Measurements from ENCODE around the gene TMEM108. TPM values are rescaled to one million over a fixed set of nuclear protein-coding genes. Genes with fewer than 3 reads are reported as not detected.

TMEM108 gene
- total and polyA plus RNA-seq, 5 donors from 2014 or later: 0.11 TPM; not detected in 4

DNA sequence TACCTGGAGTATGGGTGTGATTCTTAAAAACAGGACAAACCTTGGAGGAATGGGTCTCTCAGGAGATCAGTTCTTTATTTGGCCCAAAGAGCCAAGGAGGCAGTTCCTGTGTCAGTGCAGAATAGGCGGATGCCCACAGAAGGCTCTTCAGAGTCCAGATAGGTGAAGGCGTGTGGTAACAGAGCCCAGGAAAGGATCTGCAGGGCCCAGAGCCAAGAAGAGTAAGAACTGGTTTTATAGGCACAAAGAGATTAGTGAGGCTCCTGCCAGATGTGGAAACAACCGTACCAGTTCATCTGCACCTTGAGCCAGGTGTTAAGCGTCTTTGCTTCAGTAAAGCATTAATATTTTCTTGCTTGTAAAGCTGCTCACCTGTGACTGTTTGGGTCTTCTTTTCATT, 221.6 kb downstream of the TMEM108 start:
- Histone ChIP-seq H3K9me3 (ENCODE audit: control insufficient read depth in 2 of 2, low read length in 2 of 2) (no peaks in the 10 kb centered on the region), H3K4me3 (ENCODE audit: low read depth, low read length) (no peak overlapping the region), H3K27ac (ENCODE audit: insufficient read depth, low read length, poor library complexity, severe bottlenecking) (no peak overlapping the region), H3K4me1 (ENCODE audit: control insufficient read depth, insufficient read depth, low read length, poor library complexity, severe bottlenecking) (no peaks in the 10 kb centered on the region), H3K27me3 (ENCODE audit: control insufficient read depth, insufficient read depth, low read length) (peaks cover 3% of the 10 kb centered on the region), H3K36me3 (ENCODE audit: control insufficient read depth, insufficient read depth, low read length) (no peaks in the 10 kb centered on the region)
- H3K27ac Mint-ChIP-seq: no peak overlapping the region
- H3K9me3 Mint-ChIP-seq: peaks cover 0 to 5% (median 0%) of the 10 kb centered on the region in 7 donors
- no peaks in the 10 kb centered on the region for H3K4me1 Mint-ChIP-seq
- no peaks in the 10 kb centered on the region for H3K36me3 Mint-ChIP-seq
- H3K4me3 Mint-ChIP-seq: no peak overlapping the region
- peaks cover 4% of the 10 kb centered on the region for H3K27me3 Mint-ChIP-seq
- ATAC-seq (ENCODE audit: low read depth in 2 of 2) (no peak), DNase-seq (no peak)

DNA sequence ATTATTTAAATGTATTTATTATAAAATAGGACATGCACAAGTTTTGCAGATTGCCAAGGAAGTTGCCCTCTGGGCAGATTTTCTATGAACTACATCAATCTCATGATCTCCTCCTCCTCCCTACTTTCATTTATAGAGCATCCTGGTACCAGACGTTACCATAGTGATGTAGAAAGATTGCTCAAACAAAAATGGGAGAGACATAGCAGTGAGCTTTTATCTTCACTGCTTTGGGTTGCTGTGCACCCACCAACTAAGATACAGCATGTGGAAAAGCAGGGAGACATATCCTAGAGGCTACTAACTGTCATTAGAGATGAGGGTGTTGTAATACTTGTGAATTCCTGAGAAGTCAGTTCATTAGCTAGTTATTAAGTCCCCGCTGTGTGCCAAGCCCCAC, 224.1 kb downstream of the TMEM108 start:
- Mint-ChIP-seq H3K27me3 (peaks cover 6% of the 10 kb centered on the region), H3K4me3 (no peak overlapping the region), H3K36me3 (no peaks in the 10 kb centered on the region), H3K27ac (no peak overlapping the region), H3K9me3 (peaks cover 0 to 3% (median 0%) of the 10 kb centered on the region in 7 donors), H3K4me1 (no peaks in the 10 kb centered on the region)
- ATAC-seq (ENCODE audit: low read depth in 2 of 2): no peak
- Histone ChIP-seq H3K9me3 (ENCODE audit: control insufficient read depth in 2 of 2, low read length in 2 of 2) (no peaks in the 10 kb centered on the region), H3K4me3 (ENCODE audit: low read depth, low read length) (no peak overlapping the region), H3K27me3 (ENCODE audit: control insufficient read depth, insufficient read depth, low read length) (peaks cover 3% of the 10 kb centered on the region), H3K27ac (ENCODE audit: insufficient read depth, low read length, poor library complexity, severe bottlenecking) (no peak overlapping the region), H3K36me3 (ENCODE audit: control insufficient read depth, insufficient read depth, low read length) (no peaks in the 10 kb centered on the region), H3K4me1 (ENCODE audit: control insufficient read depth, insufficient read depth, low read length, poor library complexity, severe bottlenecking) (no peaks in the 10 kb centered on the region)
- DNase-seq: no peak

DNA sequence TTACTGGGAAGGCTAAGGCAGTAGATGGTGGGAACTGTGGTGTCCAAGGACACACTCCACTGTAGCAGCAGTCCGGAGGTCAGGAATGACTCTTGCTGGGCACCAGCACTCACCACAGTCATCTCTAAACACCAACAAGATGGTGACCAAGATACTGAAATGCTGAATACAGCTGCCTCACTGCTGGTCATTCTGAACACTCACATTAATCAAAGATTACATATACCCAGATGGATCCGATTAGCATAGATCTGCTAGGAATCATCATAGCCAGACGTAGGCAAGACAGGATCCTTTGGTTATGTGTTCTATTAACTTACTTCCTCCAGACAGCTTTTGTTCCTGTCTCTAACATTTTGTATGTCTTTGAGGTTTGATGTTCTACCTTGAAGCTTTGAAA, 226.7 kb downstream of the TMEM108 start:
- no peak overlapping the region for H3K4me3 ChIP-seq (ENCODE audit: low read depth, low read length)
- Mint-ChIP-seq H3K27me3 (peaks cover 6% of the 10 kb centered on the region), H3K36me3 (no peaks in the 10 kb centered on the region), H3K27ac (no peak overlapping the region), H3K4me3 (no peak overlapping the region), H3K9me3 (peaks cover 0 to 3% (median 0%) of the 10 kb centered on the region in 7 donors), H3K4me1 (no peaks in the 10 kb centered on the region)
- H3K36me3 ChIP-seq (ENCODE audit: control insufficient read depth, insufficient read depth, low read length): no peaks in the 10 kb centered on the region
- H3K27me3 ChIP-seq (ENCODE audit: control insufficient read depth, insufficient read depth, low read length): peaks cover 6% of the 10 kb centered on the region
- no peaks in the 10 kb centered on the region for H3K4me1 ChIP-seq (ENCODE audit: control insufficient read depth, insufficient read depth, low read length, poor library complexity, severe bottlenecking)
- DNase-seq: no peak
- no peak for ATAC-seq (ENCODE audit: low read depth in 2 of 2)
- H3K9me3 ChIP-seq (ENCODE audit: control insufficient read depth in 2 of 2, low read length in 2 of 2): no peaks in the 10 kb centered on the region
- no peak overlapping the region for H3K27ac ChIP-seq (ENCODE audit: insufficient read depth, low read length, poor library complexity, severe bottlenecking)

DNA sequence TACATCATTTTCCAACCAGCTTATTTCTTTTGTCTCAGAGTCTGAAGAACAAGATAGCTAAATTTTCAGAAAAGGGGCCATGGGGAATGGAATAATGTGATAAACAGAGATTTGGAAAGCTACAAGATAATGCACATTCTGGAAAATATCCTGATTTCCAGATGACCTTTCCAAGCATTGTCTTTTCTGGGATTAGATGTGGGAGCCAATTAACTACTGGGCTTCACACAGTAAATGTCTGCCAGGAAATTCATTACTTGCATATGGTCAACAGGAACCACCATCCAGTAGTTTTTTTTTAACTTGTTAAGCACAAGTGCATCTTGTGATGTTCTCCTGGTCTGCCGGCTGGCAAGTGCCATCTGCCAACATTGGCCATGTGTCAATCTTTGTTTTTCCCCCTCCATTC, 230.5 kb downstream of the TMEM108 start:
- Histone ChIP-seq H3K4me3 (ENCODE audit: low read depth, low read length) (no peak overlapping the region), H3K27me3 (ENCODE audit: control insufficient read depth, insufficient read depth, low read length) (peaks cover 6% of the 10 kb centered on the region), H3K4me1 (ENCODE audit: control insufficient read depth, insufficient read depth, low read length, poor library complexity, severe bottlenecking) (no peaks in the 10 kb centered on the region), H3K27ac (ENCODE audit: insufficient read depth, low read length, poor library complexity, severe bottlenecking) (no peak overlapping the region), H3K9me3 (ENCODE audit: control insufficient read depth in 2 of 2, low read length in 2 of 2) (no peaks in the 10 kb centered on the region), H3K36me3 (ENCODE audit: control insufficient read depth, insufficient read depth, low read length) (no peaks in the 10 kb centered on the region)
- Mint-ChIP-seq H3K9me3 (peaks cover 0 to 3% (median 0%) of the 10 kb centered on the region in 7 donors), H3K27ac (no peak overlapping the region), H3K36me3 (no peaks in the 10 kb centered on the region), H3K4me1 (no peaks in the 10 kb centered on the region), H3K4me3 (peak overlapping the region in 1 of 4 donors; percentile 38), H3K27me3 (peaks cover 6% of the 10 kb centered on the region)
- no peak for ATAC-seq (ENCODE audit: low read depth in 2 of 2)
- no peak for DNase-seq

DNA sequence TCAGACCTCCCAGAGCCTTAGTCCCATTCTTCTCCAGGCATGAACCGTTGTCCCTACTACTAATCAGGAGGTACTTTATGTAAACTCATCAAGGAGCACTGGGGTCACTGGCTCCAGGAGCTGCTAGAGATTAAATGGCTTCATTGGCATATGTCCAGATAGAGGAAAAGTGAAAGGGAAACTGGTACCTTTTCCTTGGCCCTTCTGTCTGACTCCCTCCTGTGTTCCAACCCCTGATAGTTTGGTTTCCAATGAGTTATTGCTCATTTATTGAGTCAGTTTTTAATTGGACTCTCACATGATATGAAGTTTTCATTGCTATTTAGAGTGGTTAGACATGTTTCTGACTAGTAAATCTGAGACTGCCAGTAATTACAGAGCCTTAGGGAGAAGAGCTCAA, 231.2 kb downstream of the TMEM108 start:
- no peak overlapping the region for H3K4me3 ChIP-seq (ENCODE audit: low read depth, low read length)
- no peak overlapping the region for H3K27ac ChIP-seq (ENCODE audit: insufficient read depth, low read length, poor library complexity, severe bottlenecking)
- no peaks in the 10 kb centered on the region for H3K36me3 ChIP-seq (ENCODE audit: control insufficient read depth, insufficient read depth, low read length)
- no peaks in the 10 kb centered on the region for H3K36me3 Mint-ChIP-seq
- H3K9me3 Mint-ChIP-seq: peaks cover 0 to 3% (median 0%) of the 10 kb centered on the region in 7 donors
- peaks cover 0 to 3% (median 0%) of the 10 kb centered on the region in 4 donors for H3K4me1 Mint-ChIP-seq
- DNase-seq (no peak), ATAC-seq (ENCODE audit: low read depth in 2 of 2) (no peak)
- peaks cover 4% of the 10 kb centered on the region for H3K27me3 ChIP-seq (ENCODE audit: control insufficient read depth, insufficient read depth, low read length)
- H3K27me3 Mint-ChIP-seq: peaks cover 6% of the 10 kb centered on the region
- H3K27ac Mint-ChIP-seq: no peak overlapping the region
- H3K4me1 ChIP-seq (ENCODE audit: control insufficient read depth, insufficient read depth, low read length, poor library complexity, severe bottlenecking): no peaks in the 10 kb centered on the region
- no peaks in the 10 kb centered on the region for H3K9me3 ChIP-seq (ENCODE audit: control insufficient read depth in 2 of 2, low read length in 2 of 2)
- H3K4me3 Mint-ChIP-seq: peak overlapping the region in 1 of 4 donors; percentile 28

DNA sequence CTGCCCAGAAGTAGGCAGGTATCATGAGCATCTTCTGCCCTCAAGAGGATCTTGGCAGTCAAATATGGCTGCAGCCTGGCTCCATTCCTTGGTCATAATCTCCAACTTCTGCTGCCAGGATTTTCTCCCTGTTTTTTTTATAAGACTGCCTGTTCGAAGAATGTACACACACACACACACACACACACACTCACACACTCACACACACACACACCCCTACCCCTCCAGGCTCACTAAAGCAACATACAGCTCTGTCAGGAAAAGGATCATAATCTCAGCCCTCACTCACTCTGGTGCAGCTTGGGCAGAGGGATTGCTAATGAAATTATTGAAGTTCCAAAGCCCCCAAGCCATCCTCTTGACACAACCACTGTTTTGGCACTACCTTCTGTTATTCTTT, 232.4 kb downstream of the TMEM108 start:
- peaks cover 6% of the 10 kb centered on the region for H3K27me3 Mint-ChIP-seq
- H3K27ac Mint-ChIP-seq: no peak overlapping the region
- Histone ChIP-seq H3K36me3 (ENCODE audit: control insufficient read depth, insufficient read depth, low read length) (no peaks in the 10 kb centered on the region), H3K27ac (ENCODE audit: insufficient read depth, low read length, poor library complexity, severe bottlenecking) (no peak overlapping the region), H3K27me3 (ENCODE audit: control insufficient read depth, insufficient read depth, low read length) (peaks cover 4% of the 10 kb centered on the region), H3K4me3 (ENCODE audit: low read depth, low read length) (no peak overlapping the region), H3K9me3 (ENCODE audit: control insufficient read depth in 2 of 2, low read length in 2 of 2) (no peaks in the 10 kb centered on the region), H3K4me1 (ENCODE audit: control insufficient read depth, insufficient read depth, low read length, poor library complexity, severe bottlenecking) (no peaks in the 10 kb centered on the region)
- H3K36me3 Mint-ChIP-seq: no peaks in the 10 kb centered on the region
- H3K9me3 Mint-ChIP-seq: peaks cover 0 to 3% (median 0%) of the 10 kb centered on the region in 7 donors
- H3K4me1 Mint-ChIP-seq: peaks cover 0 to 3% (median 0%) of the 10 kb centered on the region in 4 donors
- no peak for DNase-seq
- no peak for ATAC-seq (ENCODE audit: low read depth in 2 of 2)
- H3K4me3 Mint-ChIP-seq: no peak overlapping the region

DNA sequence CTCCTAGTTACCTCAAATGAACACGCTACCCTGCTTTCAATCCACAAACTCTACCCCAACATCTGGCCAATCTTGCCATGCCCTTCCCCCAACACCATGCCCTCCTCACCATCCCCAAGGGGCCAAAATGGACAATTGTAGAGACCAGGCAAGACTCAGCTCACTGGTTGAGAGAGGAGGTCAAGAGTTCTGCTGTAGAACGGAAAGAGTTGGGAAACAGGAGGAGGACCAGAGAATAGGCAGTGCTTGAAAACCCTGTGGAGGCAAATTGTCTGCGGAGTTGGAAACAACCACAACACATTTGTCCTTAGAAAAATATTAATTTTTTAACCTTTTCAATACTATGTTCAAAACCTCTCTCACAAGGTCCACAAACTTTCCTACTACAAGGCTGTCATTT, 232.9 kb downstream of the TMEM108 start:
- Mint-ChIP-seq H3K9me3 (peaks cover 0 to 3% (median 0%) of the 10 kb centered on the region in 7 donors), H3K4me1 (peaks cover 0 to 3% (median 0%) of the 10 kb centered on the region in 4 donors), H3K27me3 (peaks cover 4% of the 10 kb centered on the region), H3K4me3 (no peak overlapping the region), H3K36me3 (no peaks in the 10 kb centered on the region), H3K27ac (peak overlapping the region in 1 of 3 donors; percentile 17)
- Histone ChIP-seq H3K36me3 (ENCODE audit: control insufficient read depth, insufficient read depth, low read length) (no peaks in the 10 kb centered on the region), H3K4me1 (ENCODE audit: control insufficient read depth, insufficient read depth, low read length, poor library complexity, severe bottlenecking) (no peaks in the 10 kb centered on the region), H3K9me3 (ENCODE audit: control insufficient read depth in 2 of 2, low read length in 2 of 2) (no peaks in the 10 kb centered on the region), H3K27me3 (ENCODE audit: control insufficient read depth, insufficient read depth, low read length) (peaks cover 7% of the 10 kb centered on the region), H3K27ac (ENCODE audit: insufficient read depth, low read length, poor library complexity, severe bottlenecking) (no peak overlapping the region), H3K4me3 (ENCODE audit: low read depth, low read length) (no peak overlapping the region)
- no peak for DNase-seq
- ATAC-seq (ENCODE audit: low read depth in 2 of 2): no peak

DNA sequence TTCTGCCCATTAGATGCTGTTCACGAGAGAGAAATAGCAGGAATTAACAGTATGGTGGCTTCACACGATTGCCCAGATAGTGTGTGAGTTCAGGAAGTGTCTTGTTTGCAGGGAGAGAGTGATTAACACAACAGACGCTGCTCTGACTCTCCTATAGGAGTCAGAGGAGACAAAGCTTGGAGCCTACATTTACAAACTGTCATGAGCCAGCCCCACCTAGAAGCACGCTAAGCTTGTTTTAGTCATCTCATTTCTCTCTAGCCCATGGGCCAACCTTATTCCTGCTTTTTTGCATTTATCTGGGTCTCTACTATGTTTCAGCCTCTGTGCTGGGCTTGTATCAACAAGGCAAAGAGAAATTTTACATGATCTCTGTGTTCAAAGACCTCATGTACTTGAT, 233.3 kb downstream of the TMEM108 start:
- H3K4me1 Mint-ChIP-seq: peaks cover 0 to 3% (median 0%) of the 10 kb centered on the region in 4 donors
- ATAC-seq (ENCODE audit: low read depth in 2 of 2): no peak

More for the DNA sequence above, 233.3 kb downstream of the TMEM108 start:
- Histone ChIP-seq H3K27me3 (ENCODE audit: control insufficient read depth, insufficient read depth, low read length) (peaks cover 7% of the 10 kb centered on the region), H3K4me3 (ENCODE audit: low read depth, low read length) (no peak overlapping the region), H3K27ac (ENCODE audit: insufficient read depth, low read length, poor library complexity, severe bottlenecking) (no peak overlapping the region), H3K4me1 (ENCODE audit: control insufficient read depth, insufficient read depth, low read length, poor library complexity, severe bottlenecking) (no peaks in the 10 kb centered on the region), H3K9me3 (ENCODE audit: control insufficient read depth in 2 of 2, low read length in 2 of 2) (no peaks in the 10 kb centered on the region), H3K36me3 (ENCODE audit: control insufficient read depth, insufficient read depth, low read length) (no peaks in the 10 kb centered on the region)
- H3K27me3 Mint-ChIP-seq: no peaks in the 10 kb centered on the region
- no peak overlapping the region for H3K27ac Mint-ChIP-seq
- H3K9me3 Mint-ChIP-seq: peaks cover 0 to 2% (median 0%) of the 10 kb centered on the region in 7 donors
- no peak for DNase-seq
- H3K36me3 Mint-ChIP-seq: no peaks in the 10 kb centered on the region
- no peak overlapping the region for H3K4me3 Mint-ChIP-seq

Data from CD4-positive, CD25-positive, alpha-beta regulatory T cell (primary cell).